ENCODE data around the gene GSG1L. TPM values are rescaled to one million over a fixed set of nuclear protein-coding genes. Genes with fewer than 3 reads are reported as not detected.

Gene GSG1L
- total and polyA plus RNA-seq, 2 of the 13 experiments (the other 11 are each of a cell fraction or from before 2014, with no cell fraction given) = not detected

GRCh38 chr16:27789595-27790241 is 273.8 kb downstream of the GSG1L start:
- WGBS (ENCODE audit: low lambda C conversion rate) = 4% methylated on average over 2 of the region's 2 CpGs
- POLR2A ChIA-PET = no interaction called here
- H3K9ac ChIP-seq (ENCODE audit: insufficient read depth, low read depth, low read length) = no peak overlapping the region
- DNase-seq (ENCODE audit: low spot score) = no peak
- TF ChIP-seq ZNF367 (CRISPR knock-in tag; IDR thresholded peaks at IDR 0.05; ENCODE audit: borderline replicate concordance) (no peak), AFF4 (CRISPR knock-in tag; IDR thresholded peaks at IDR 0.05) (no peak), HHEX (CRISPR knock-in tag; IDR thresholded peaks at IDR 0.05) (no peak), IKZF1 (IDR thresholded peaks at IDR 0.05) (peak; percentile 76; the same call in 1 of the 2 replicates), NFKB2 (CRISPR knock-in tag; IDR thresholded peaks at IDR 0.05; ENCODE audit: borderline replicate concordance) (no peak), CAMTA2 (CRISPR knock-in tag; IDR thresholded peaks at IDR 0.05; ENCODE audit: borderline replicate concordance) (no peak), ZNF260 (CRISPR knock-in tag; IDR thresholded peaks at IDR 0.05; ENCODE audit: borderline replicate concordance, low read depth) (no peak), KMT2A (CRISPR knock-in tag; IDR thresholded peaks at IDR 0.05) (no peak), HOXA5 (CRISPR knock-in tag; IDR thresholded peaks at IDR 0.05) (no peak), ZNF768 (CRISPR knock-in tag; IDR thresholded peaks at IDR 0.05) (no peak), SMYD3 (CRISPR knock-in tag; IDR thresholded peaks at IDR 0.05) (no peak), ZNF20 (CRISPR knock-in tag; IDR thresholded peaks at IDR 0.05) (no peak), IKZF5 (CRISPR knock-in tag; IDR thresholded peaks at IDR 0.05) (no peak), FOXO1 (CRISPR knock-in tag; IDR thresholded peaks at IDR 0.05) (no peak), FOXP1 (IDR thresholded peaks at IDR 0.05) (peak; percentile 38; the same call in 1 of the 2 replicates), FOXP1 (CRISPR knock-in tag; IDR thresholded peaks at IDR 0.05) (no peak), ZNF431 (CRISPR knock-in tag; IDR thresholded peaks at IDR 0.05; ENCODE audit: borderline replicate concordance, low read depth) (no peak), TOPORS (CRISPR knock-in tag; IDR thresholded peaks at IDR 0.05) (no peak), E2F2 (CRISPR knock-in tag; IDR thresholded peaks at IDR 0.05; ENCODE audit: borderline replicate concordance) (no peak), CREB1 (IDR thresholded peaks at IDR 0.05) (no peak), CREB1 (CRISPR knock-in tag; IDR thresholded peaks at IDR 0.05) (no peak), FOXK2 (IDR thresholded peaks at IDR 0.05) (peak; percentile 23; the same call in 1 of the 2 replicates)
- in situ Hi-C loops (cut with HindIII; ENCODE audit: extremely low pct_ligation_motif_present, low pct_unique_long_range_greater_than_20kb) (no loop called here), intact Hi-C loops (cut with micrococcal nuclease; ENCODE audit: unreplicated experiment) (no loop called here)
- no peaks in the 10 kb centered on the region for H3K9me3 ChIP-seq (ENCODE audit: low read length)
- H3K4me2 ChIP-seq (ENCODE audit: low read depth, low read length) = no peak overlapping the region
- no TSS peak for BruUV-seq (replicated peaks)
- no peaks in the 10 kb centered on the region for H3K79me2 ChIP-seq (ENCODE audit: insufficient read depth, low read length)
- no peak for ATAC-seq
- no peaks in the 10 kb centered on the region for H3K36me3 ChIP-seq (replicated peaks in 1 of 2; ENCODE audit: control insufficient read depth in 1 of 2, insufficient read depth in 2 of 2, low read length in 2 of 2)
- no peak overlapping the region for H2AFZ ChIP-seq (ENCODE audit: low read length)
- peaks cover 1 to 7% of the 10 kb centered on the region in 2 experiments; a peak in 1 of 5 replicates for H3K27me3 ChIP-seq (ENCODE audit: control insufficient read depth in 1 of 2, insufficient read depth in 2 of 2, low read length in 2 of 2)
- no peaks in the 10 kb centered on the region for H3K4me1 ChIP-seq (ENCODE audit: insufficient read depth, low read length)
- no peak overlapping the region for H3K4me3 ChIP-seq (replicated peaks in 1 of 3; ENCODE audit: insufficient read depth in 1 of 3, low read depth in 2 of 3, low read length in 3 of 3)
- H3K27ac ChIP-seq (ENCODE audit: extremely low read length, insufficient read depth, low read length) = no peak overlapping the region
- no peak for FAIRE-seq
- CTCF ChIA-PET (ENCODE audit: low intra/inter-chr PET ratio, low total read pairs) = no interaction called here
- 0 out of 2 replicates have a peak, but pooled peaks cover 3% of the 10 kb centered on the region for H4K20me1 ChIP-seq (ENCODE audit: insufficient read depth, low read length)

Data from HepG2 (cell line).